ENCODE measurements around the gene TSPEAR.

Gene TSPEAR

DNA sequence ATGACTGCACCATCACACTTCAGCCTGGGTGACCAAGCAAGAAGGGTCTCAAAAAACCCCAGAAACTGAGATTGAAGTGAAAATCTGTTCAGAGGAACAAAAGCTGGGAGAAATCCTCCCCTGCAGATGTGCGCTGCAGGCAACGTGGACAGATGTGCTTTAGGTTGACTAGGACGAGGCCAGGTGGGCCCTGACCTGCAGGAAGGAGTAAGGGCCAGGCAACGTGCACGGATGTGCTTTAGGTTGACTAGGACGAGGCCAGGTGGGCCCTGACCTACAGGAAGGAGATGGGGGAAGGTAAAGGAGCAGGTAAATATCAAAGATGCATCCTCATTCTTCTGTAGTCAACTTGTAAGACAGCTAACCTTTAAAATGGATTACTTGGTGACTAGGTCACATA, 26.9 kb downstream of the TSPEAR start:
- H3K27ac ChIP-seq (ENCODE audit: low read depth, low read length, poor library complexity, severe bottlenecking) = no peak overlapping the region
- no peaks in the 10 kb centered on the region for H4K20me1 ChIP-seq (ENCODE audit: insufficient read depth, low read length)
- H3K4me1 ChIP-seq (ENCODE audit: insufficient read depth, low read length, severe bottlenecking) = no peaks in the 10 kb centered on the region
- no peak overlapping the region for H3K4me3 ChIP-seq (ENCODE audit: low read depth, low read length, poor library complexity, severe bottlenecking)
- TF ChIP-seq, protein P1, sequence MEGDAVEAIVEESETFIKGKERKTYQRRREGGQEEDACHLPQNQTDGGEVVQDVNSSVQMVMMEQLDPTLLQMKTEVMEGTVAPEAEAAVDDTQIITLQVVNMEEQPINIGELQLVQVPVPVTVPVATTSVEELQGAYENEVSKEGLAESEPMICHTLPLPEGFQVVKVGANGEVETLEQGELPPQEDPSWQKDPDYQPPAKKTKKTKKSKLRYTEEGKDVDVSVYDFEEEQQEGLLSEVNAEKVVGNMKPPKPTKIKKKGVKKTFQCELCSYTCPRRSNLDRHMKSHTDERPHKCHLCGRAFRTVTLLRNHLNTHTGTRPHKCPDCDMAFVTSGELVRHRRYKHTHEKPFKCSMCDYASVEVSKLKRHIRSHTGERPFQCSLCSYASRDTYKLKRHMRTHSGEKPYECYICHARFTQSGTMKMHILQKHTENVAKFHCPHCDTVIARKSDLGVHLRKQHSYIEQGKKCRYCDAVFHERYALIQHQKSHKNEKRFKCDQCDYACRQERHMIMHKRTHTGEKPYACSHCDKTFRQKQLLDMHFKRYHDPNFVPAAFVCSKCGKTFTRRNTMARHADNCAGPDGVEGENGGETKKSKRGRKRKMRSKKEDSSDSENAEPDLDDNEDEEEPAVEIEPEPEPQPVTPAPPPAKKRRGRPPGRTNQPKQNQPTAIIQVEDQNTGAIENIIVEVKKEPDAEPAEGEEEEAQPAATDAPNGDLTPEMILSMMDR (IDR thresholded peaks at IDR 0.05; ENCODE audit: low read length) = no peak
- TF ChIP-seq EZH2 (IDR thresholded peaks at IDR 0.05; ENCODE audit: borderline replicate concordance, low read length) = no peak
- no peak overlapping the region for H2AFZ ChIP-seq (ENCODE audit: low read length)
- H3K9me3 ChIP-seq (ENCODE audit: low read length) = no peaks in the 10 kb centered on the region
- peaks cover 3% of the 10 kb centered on the region; the same call in 1 of the 2 replicates for H3K27me3 ChIP-seq (ENCODE audit: insufficient read depth, low read length)
- H3K9me2 ChIP-seq (ENCODE audit: low read depth, low read length) = no peaks in the 10 kb centered on the region
- no peaks in the 10 kb centered on the region for H3K36me3 ChIP-seq (ENCODE audit: insufficient read depth, low read length)
- no peaks in the 10 kb centered on the region for H3K79me2 ChIP-seq (ENCODE audit: insufficient read depth, low read length)
- H3K9ac ChIP-seq (ENCODE audit: low read length) = no peak overlapping the region
- no peak overlapping the region for H3K4me2 ChIP-seq (ENCODE audit: low read length)
- H3F3A ChIP-seq (ENCODE audit: insufficient read depth, low read length) = no peaks in the 10 kb centered on the region

DNA sequence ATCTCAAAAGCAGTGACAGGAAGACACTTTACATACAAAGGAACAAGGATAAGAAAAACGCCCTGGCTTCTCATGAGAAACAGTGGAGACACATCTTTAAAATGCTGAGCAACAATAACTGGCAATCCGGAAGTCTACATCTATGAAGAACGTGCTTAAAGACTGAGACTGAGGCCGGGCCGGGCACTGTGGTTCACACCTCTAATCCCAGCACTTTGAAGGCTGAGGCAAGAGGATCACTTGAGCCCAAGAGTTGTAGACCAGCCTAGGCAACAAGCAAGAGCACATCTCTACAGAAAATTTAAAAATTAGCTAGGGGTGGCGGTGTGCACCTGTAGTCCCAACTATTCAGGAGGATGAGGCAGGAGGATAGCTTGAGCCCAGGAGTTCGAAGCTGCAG, 27.3 kb downstream of the TSPEAR start:
- no peaks in the 10 kb centered on the region for H4K20me1 ChIP-seq (ENCODE audit: insufficient read depth, low read length)
- no peaks in the 10 kb centered on the region for H3K9me3 ChIP-seq (ENCODE audit: low read length)
- no peaks in the 10 kb centered on the region for H3K79me2 ChIP-seq (ENCODE audit: insufficient read depth, low read length)
- TF ChIP-seq, protein P1 (IDR thresholded peaks at IDR 0.05; ENCODE audit: low read length) = no peak
- TF ChIP-seq EZH2 (IDR thresholded peaks at IDR 0.05; ENCODE audit: borderline replicate concordance, low read length) = no peak
- H3F3A ChIP-seq (ENCODE audit: insufficient read depth, low read length) = no peaks in the 10 kb centered on the region
- no peaks in the 10 kb centered on the region for H3K9me2 ChIP-seq (ENCODE audit: low read depth, low read length)
- H3K36me3 ChIP-seq (ENCODE audit: insufficient read depth, low read length) = no peaks in the 10 kb centered on the region
- H3K4me2 ChIP-seq (ENCODE audit: low read length) = no peak overlapping the region
- no peaks in the 10 kb centered on the region for H3K4me1 ChIP-seq (ENCODE audit: insufficient read depth, low read length, severe bottlenecking)
- no peak overlapping the region for H2AFZ ChIP-seq (ENCODE audit: low read length)
- H3K27me3 ChIP-seq (ENCODE audit: insufficient read depth, low read length) = peaks cover 3% of the 10 kb centered on the region; the same call in 1 of the 2 replicates
- H3K4me3 ChIP-seq (ENCODE audit: low read depth, low read length, poor library complexity, severe bottlenecking) = no peak overlapping the region
- H3K27ac ChIP-seq (ENCODE audit: low read depth, low read length, poor library complexity, severe bottlenecking) = no peak overlapping the region
- no peak overlapping the region for H3K9ac ChIP-seq (ENCODE audit: low read length)

DNA sequence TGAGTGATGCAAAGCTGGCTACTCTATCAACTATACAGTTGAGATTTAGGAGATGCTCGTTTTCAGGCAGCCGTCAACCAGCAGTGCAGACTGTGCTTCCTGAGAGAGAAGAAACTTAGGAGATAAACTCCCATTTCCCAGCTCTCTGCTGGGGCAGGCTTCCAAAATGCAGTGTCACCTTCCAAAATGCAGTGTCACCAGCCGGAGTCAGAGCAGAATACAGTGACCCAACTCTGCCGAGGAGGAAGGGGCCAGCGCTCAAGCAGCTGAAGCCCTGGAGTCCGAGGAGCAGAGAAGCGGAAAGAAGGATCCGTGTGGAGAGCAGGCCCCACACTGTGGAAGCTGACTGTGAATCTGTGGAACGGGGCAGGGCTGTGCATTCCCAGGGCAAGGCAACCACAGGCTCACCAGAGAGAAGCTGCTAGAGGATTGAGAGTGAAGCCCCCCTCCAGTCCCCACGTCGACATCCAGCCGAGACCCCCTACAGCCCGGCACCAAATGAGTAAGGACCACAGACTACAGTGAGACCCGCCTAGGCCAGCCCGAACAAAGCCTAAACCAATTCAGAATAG, 28.7 kb downstream of the TSPEAR start:
- Histone ChIP-seq H3K4me2 (ENCODE audit: low read length) (no peak overlapping the region), H3K4me3 (ENCODE audit: low read depth, low read length, poor library complexity, severe bottlenecking) (no peak overlapping the region), H4K20me1 (ENCODE audit: insufficient read depth, low read length) (no peaks in the 10 kb centered on the region), H3K4me1 (ENCODE audit: insufficient read depth, low read length, severe bottlenecking) (no peaks in the 10 kb centered on the region), H3F3A (ENCODE audit: insufficient read depth, low read length) (no peaks in the 10 kb centered on the region), H3K9me2 (ENCODE audit: low read depth, low read length) (no peaks in the 10 kb centered on the region), H3K36me3 (ENCODE audit: insufficient read depth, low read length) (no peaks in the 10 kb centered on the region), H3K27ac (ENCODE audit: low read depth, low read length, poor library complexity, severe bottlenecking) (no peak overlapping the region), H3K9me3 (ENCODE audit: low read length) (no peaks in the 10 kb centered on the region), H3K27me3 (ENCODE audit: insufficient read depth, low read length) (no peaks in the 10 kb centered on the region; the same call in 1 of the 2 replicates), H3K9ac (ENCODE audit: low read length) (no peak overlapping the region), H2AFZ (ENCODE audit: low read length) (no peak overlapping the region), H3K79me2 (ENCODE audit: insufficient read depth, low read length) (no peaks in the 10 kb centered on the region)
- no peak for TF ChIP-seq EZH2 (IDR thresholded peaks at IDR 0.05; ENCODE audit: borderline replicate concordance, low read length)
- TF ChIP-seq, protein P1 (IDR thresholded peaks at IDR 0.05; ENCODE audit: low read length) = no peak
